ENCODE data around the gene ZNF629.
"Not testable (repeated sequence)": the region's sequence is repeated elsewhere in the genome, so short reads cannot be mapped to it uniquely, and the experiment has no call there.

The ZNF629 gene

GRCh38 chr16:30816769-30817168 lies 29.8 kb upstream of the ZNF629 start:
- no peak for DNase-seq (ENCODE audit: extremely low spot score)
- ChIA-PET CTCF (interaction anchor here (1.5 kb wide), 1 partner anchor 27 kb away, joined by 7 read pairs; no protein-coding TSS in a partner anchor), POLR2A (interaction anchor here (1.5 to 15.2 kb wide), 2 partner anchors 11 to 33 kb away, joined by 6 to 599 read pairs; partner anchors contain the start of gene ZNF629)
- TF ChIP-seq SUZ12 (IDR thresholded peaks at IDR 0.05) (no peak), FOXA1 (IDR thresholded peaks at IDR 0.05) (no peak), FOXM1 (IDR thresholded peaks at IDR 0.05; ENCODE audit: borderline replicate concordance) (no peak), CTBP1 (IDR thresholded peaks at IDR 0.05; ENCODE audit: borderline replicate concordance) (no peak), LEF1 (IDR thresholded peaks at IDR 0.05; ENCODE audit: borderline replicate concordance) (no peak), FOXK2 (IDR thresholded peaks at IDR 0.05) (no peak), SP1 (IDR thresholded peaks at IDR 0.05) (no peak), ZNF384 (IDR thresholded peaks at IDR 0.05) (no peak), PKNOX1 (IDR thresholded peaks at IDR 0.05) (no peak), L3MBTL2 (conservative IDR thresholded peaks at IDR 0.05) (no peak), BHLHE40 (IDR thresholded peaks at IDR 0.05; ENCODE audit: borderline replicate concordance) (no peak), NFRKB (IDR thresholded peaks at IDR 0.05) (no peak), ARNT (IDR thresholded peaks at IDR 0.05) (no peak), ELF4 (IDR thresholded peaks at IDR 0.05) (no peak)

DNA sequence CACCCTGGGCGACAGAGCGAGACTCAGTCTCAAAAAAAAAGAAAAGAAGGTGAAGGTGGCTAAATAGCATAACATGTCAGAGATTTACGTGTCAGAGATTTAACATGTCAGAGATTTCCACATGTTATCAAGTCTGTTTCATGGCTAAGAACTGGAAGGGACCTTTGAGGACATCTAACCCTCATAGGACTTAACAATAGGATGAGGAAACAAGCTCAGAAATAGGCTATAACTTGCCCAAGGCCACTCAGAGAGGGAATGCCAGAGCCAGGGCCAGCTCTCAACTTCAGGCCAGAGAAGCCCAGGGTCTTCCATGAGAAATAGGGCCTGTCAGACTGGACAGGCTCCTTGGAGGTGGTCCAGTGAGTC lies 26.8 kb upstream of the ZNF629 start:
- ChIA-PET CTCF (interaction anchor here (0.6 to 2.1 kb wide), 6 partner anchors 9 to 128 kb away, joined by 3 to 16 read pairs (median 7); partner anchors contain the start of gene PHKG2), POLR2A (interaction anchor here (0.9 to 15.2 kb wide), 11 partner anchors 8 to 115 kb away, joined by 3 to 599 read pairs (median 6); partner anchors contain the start of genes FBXL19, SRCAP and ZNF629)
- DNase-seq (ENCODE audit: extremely low spot score), result no peak
- TF ChIP-seq FOXM1 (IDR thresholded peaks at IDR 0.05; ENCODE audit: borderline replicate concordance), result no peak
- no peak for TF ChIP-seq FOXK2 (IDR thresholded peaks at IDR 0.05)
- no peak for TF ChIP-seq TARDBP (IDR thresholded peaks at IDR 0.05)
- TF ChIP-seq LEF1 (IDR thresholded peaks at IDR 0.05; ENCODE audit: borderline replicate concordance), result no peak
- no peak for TF ChIP-seq NFRKB (IDR thresholded peaks at IDR 0.05)
- no peak for TF ChIP-seq BHLHE40 (IDR thresholded peaks at IDR 0.05; ENCODE audit: borderline replicate concordance)
- no peak for TF ChIP-seq SUZ12 (IDR thresholded peaks at IDR 0.05)
- no peak for TF ChIP-seq FOXA1 (IDR thresholded peaks at IDR 0.05)
- no peak for TF ChIP-seq PKNOX1 (IDR thresholded peaks at IDR 0.05)
- TF ChIP-seq SP1 (IDR thresholded peaks at IDR 0.05), result no peak
- no peak for TF ChIP-seq ARNT (IDR thresholded peaks at IDR 0.05)
- TF ChIP-seq ZNF384 (IDR thresholded peaks at IDR 0.05), result no peak
- TF ChIP-seq HDGF (IDR thresholded peaks at IDR 0.05; ENCODE audit: borderline replicate concordance), result no peak
- TF ChIP-seq CTBP1 (IDR thresholded peaks at IDR 0.05; ENCODE audit: borderline replicate concordance), result no peak
- TF ChIP-seq L3MBTL2 (conservative IDR thresholded peaks at IDR 0.05), result no peak
- no peak for TF ChIP-seq ELF4 (IDR thresholded peaks at IDR 0.05)

DNA sequence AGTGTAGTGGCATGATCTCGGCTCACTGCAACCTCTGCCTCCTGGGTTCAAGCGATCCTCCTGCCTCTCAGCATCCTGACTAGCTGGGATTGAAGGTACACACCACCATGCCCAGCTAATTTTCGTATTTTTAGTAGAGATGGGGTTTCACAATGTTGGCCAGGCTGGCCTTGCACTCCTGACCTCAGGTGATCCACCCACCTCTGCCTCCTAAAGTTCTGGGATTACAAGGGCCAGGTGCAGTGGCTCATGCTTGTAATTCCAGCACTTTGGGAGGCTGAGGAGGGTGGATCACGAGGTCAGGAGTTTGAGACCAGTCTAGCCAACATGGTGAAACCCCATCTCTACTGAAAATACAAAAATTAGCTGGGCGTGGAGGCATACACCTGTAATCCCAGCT lies 22.7 kb upstream of the ZNF629 start:
- POLR2A ChIA-PET, result interaction anchor here (15.2 kb wide), 1 partner anchor 26 kb away, joined by 599 read pairs; the partner anchor contains the start of gene ZNF629
- CTCF ChIA-PET; DNase-seq (ENCODE audit: extremely low spot score): not testable (repeated sequence)

DNA sequence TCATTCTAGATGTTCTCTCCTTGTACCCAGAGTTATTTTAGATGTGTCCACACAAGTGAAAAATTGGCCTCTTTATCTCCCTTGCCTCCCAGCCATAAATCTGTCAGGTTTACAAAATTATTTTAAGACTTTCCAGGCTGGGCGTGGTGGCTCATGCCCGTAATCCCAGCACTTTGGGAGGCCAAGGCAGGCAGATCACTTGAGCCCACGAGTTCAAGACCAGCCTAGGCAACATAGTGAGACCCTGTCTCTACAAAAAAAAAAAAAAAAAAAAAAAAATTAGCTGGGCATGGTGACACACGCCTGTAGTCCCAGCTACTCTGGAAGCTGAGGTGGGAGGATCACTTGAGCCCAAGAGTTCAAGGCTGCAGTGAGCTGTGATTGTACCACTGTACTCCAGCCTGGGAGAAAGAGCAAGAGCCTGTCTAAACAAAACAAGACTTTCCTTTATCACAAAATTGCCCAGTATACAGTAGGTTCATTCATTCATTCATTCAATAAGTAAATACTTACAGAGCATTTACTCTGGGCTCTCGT lies 22.0 kb upstream of the ZNF629 start:
- DNase-seq (ENCODE audit: extremely low spot score); CTCF ChIA-PET: not testable (repeated sequence)
- TF ChIP-seq CTBP1 (IDR thresholded peaks at IDR 0.05; ENCODE audit: borderline replicate concordance) (0 out of 2 replicates have a peak, but pooled peaks have one; percentile 11), ZNF384 (IDR thresholded peaks at IDR 0.05) (peak; percentile 91; the same call in 1 of the 2 replicates), PKNOX1 (IDR thresholded peaks at IDR 0.05) (peak; percentile 91)
- POLR2A ChIA-PET, result interaction anchor here (4.6 to 15.2 kb wide), 2 partner anchors 25 to 66 kb away, joined by 55 to 599 read pairs; partner anchors contain the start of gene ZNF629

GRCh38 chr16:30808146-30808545 lies 21.1 kb upstream of the ZNF629 start:
- CTCF ChIA-PET, result interaction anchor here (0.7 to 1.2 kb wide), 2 partner anchors 26 to 37 kb away, joined by 3 read pairs; no protein-coding TSS in a partner anchor
- no peak for DNase-seq (ENCODE audit: extremely low spot score)
- TF ChIP-seq ZNF384 (IDR thresholded peaks at IDR 0.05) (0 out of 2 replicates have a peak, but pooled peaks have one; percentile 42), FOXK2 (IDR thresholded peaks at IDR 0.05) (no peak), ARNT (IDR thresholded peaks at IDR 0.05) (no peak), FOXM1 (IDR thresholded peaks at IDR 0.05; ENCODE audit: borderline replicate concordance) (no peak), SUZ12 (IDR thresholded peaks at IDR 0.05) (no peak), LEF1 (IDR thresholded peaks at IDR 0.05; ENCODE audit: borderline replicate concordance) (no peak), ELF4 (IDR thresholded peaks at IDR 0.05) (no peak)
- POLR2A ChIA-PET, result interaction anchor here (4.6 to 15.2 kb wide), 2 partner anchors 24 to 67 kb away, joined by 55 to 599 read pairs; partner anchors contain the start of gene ZNF629

DNA sequence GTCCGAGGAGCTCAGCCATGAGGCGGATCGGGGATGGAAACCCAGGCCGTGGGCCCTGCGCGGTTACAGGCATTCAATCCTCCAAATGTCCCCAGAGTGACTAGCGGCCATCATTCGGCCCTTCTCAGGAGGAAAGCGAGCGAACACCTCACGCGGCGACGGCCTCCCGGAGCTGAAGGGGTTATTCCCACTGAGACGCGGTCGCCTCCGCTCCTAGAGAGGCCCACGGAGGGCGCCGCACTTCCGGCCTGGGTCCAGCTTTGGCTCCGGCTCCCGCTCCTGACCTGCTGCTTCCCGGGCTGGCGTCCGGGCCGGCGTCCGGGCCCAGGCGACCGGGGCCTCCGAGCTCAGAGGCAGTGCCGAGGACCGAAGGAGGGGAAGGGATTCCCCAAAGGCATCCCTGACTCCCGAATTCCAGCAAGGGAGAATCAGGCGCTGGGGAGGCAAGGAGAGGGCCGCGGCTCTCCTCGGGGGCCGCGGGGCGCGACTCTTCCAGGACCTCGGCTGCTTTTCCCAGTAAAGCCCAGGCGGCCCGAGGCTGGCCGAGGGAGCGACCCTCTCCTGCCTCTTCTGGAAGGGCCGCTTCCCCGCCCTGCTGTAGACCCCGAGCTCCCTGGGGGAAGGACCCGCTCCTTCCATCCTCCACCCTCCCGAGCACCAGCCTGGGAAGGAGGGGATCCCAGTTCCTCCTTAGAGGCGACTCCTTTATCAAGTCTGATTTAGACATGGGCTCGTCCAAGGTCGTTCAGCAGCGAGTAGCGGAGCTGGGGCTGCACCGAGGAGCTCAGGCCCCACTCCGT lies 18.6 kb upstream of the ZNF629 start:
- peak; percentile 95 for DNase-seq (ENCODE audit: extremely low spot score)
- POLR2A ChIA-PET, result interaction anchor here (0.5 to 15.2 kb wide), 40 partner anchors 9 to 348 kb away, joined by 3 to 599 read pairs (median 4); partner anchors contain the start of genes BCL7C, CFAP119, CTF1 and PHKG2
- CTCF ChIA-PET, result interaction anchor here (0.6 to 3.0 kb wide), 14 partner anchors 8 to 136 kb away, joined by 3 to 11 read pairs (median 4); partner anchors contain the start of gene ZNF629
- TF ChIP-seq FOXA1 (IDR thresholded peaks at IDR 0.05), result no peak
- peak; percentile 75 for TF ChIP-seq L3MBTL2 (conservative IDR thresholded peaks at IDR 0.05)
- no peak for TF ChIP-seq NFRKB (IDR thresholded peaks at IDR 0.05)
- peak; percentile 92; the same call in 1 of the 2 replicates for TF ChIP-seq ELF4 (IDR thresholded peaks at IDR 0.05)

Data from HEK293T (cell line).